Kidney tubule cell (primary cell): Measurements from ENCODE around the gene KCNJ18.
A peak's percentile ranks its signal among the peaks of the same experiment; 100 is the strongest.
"Not testable (repeated sequence)": the region's sequence is repeated elsewhere in the genome, so short reads cannot be mapped to it uniquely, and the experiment has no call there.

Experiments used
- DNase-seq: peaks from one replicate; pipeline ENCODE4 v3.0.0-alpha.2; 2018; ENCODE audit warnings: low spot score

Gene KCNJ18

GRCh38 chr17:21703891-21704872 is 11.9 kb downstream of the KCNJ18 start:
- not testable (repeated sequence) for DNase-seq

GRCh38 chr17:21705021-21705601 is 12.8 kb downstream of the KCNJ18 start:
- no peak for DNase-seq

- not testable (repeated sequence) for DNase-seq
These were observed 13.4 kb downstream of the KCNJ18 start for GRCh38 chr17:21705746-21706145.

GRCh38 chr17:21706546-21706945 is 14.2 kb downstream of the KCNJ18 start:
- not testable (repeated sequence) for DNase-seq

- DNase-seq: not testable (repeated sequence)
These were observed 14.8 kb downstream of the KCNJ18 start for GRCh38 chr17:21707131-21707530.

GRCh38 chr17:21707711-21708611 is 15.6 kb downstream of the KCNJ18 start:
- DNase-seq: not testable (repeated sequence)

- not testable (repeated sequence) for DNase-seq
These were observed 16.6 kb downstream of the KCNJ18 start for GRCh38 chr17:21708612-21709535.

GRCh38 chr17:21709994-21710393 is 17.7 kb downstream of the KCNJ18 start:
- not testable (repeated sequence) for DNase-seq

GRCh38 chr17:21710486-21710885 is 18.2 kb downstream of the KCNJ18 start:
- not testable (repeated sequence) for DNase-seq

GRCh38 chr17:21711182-21711581 is 18.9 kb downstream of the KCNJ18 start:
- DNase-seq: no peak

GRCh38 chr17:21713020-21713419 is 20.7 kb downstream of the KCNJ18 start:
- not testable (repeated sequence) for DNase-seq

GRCh38 chr17:21713631-21714030 is 21.3 kb downstream of the KCNJ18 start:
- DNase-seq: not testable (repeated sequence)

- DNase-seq: peak; percentile 11
These were observed 22.4 kb downstream of the KCNJ18 start for GRCh38 chr17:21714676-21715075.

- DNase-seq: not testable (repeated sequence)
These were observed 23.6 kb downstream of the KCNJ18 start for GRCh38 chr17:21715877-21716276.

- not testable (repeated sequence) for DNase-seq
These were observed 26.6 kb downstream of the KCNJ18 start for GRCh38 chr17:21718971-21719370.

- not testable (repeated sequence) for DNase-seq
These were observed 27.3 kb downstream of the KCNJ18 start for GRCh38 chr17:21719511-21720226.

GRCh38 chr17:21720566-21720965 is 28.2 kb downstream of the KCNJ18 start:
- DNase-seq: not testable (repeated sequence)

GRCh38 chr17:21722268-21722667 is 29.9 kb downstream of the KCNJ18 start:
- not testable (repeated sequence) for DNase-seq

- DNase-seq: not testable (repeated sequence)
These were observed 32.1 kb downstream of the KCNJ18 start for GRCh38 chr17:21724216-21725006.
